Renal cortex interstitium (tissue), 11 donors: ENCODE data around the gene LRATD1. TPM values are rescaled to one million over a fixed set of nuclear protein-coding genes. Genes with fewer than 3 reads are reported as not detected.
"Not testable (repeated sequence)": the region's sequence is repeated elsewhere in the genome, so short reads cannot be mapped to it uniquely, and the experiment has no call there.

Experiments used
- DNase-seq, 11 donors: peaks; one replicate each; pipeline ENCODE4 v3.0.0-alpha.2; 2013; ENCODE audit warnings: low read depth in 9 of 11, low spot score in 4 of 11; ENCODE audit errors: extremely low read depth in 1 of 11
- polyA plus RNA-seq, 3 donors: library from polyadenylated mRNA; unstranded; fragments of 120-200 nt; gene quantifications; one replicate each; pipeline ENCODE4 v1.2.1, GENCODE V29; 2013; ENCODE audit not compliant: insufficient read length in 3 of 3

Gene LRATD1
- polyA plus RNA-seq, 3 donors = 23.4 to 28.3 (median 23.9) TPM

GRCh38 chr2:14622550-14622939, 10.0 kb upstream of the LRATD1 start:
- not testable (repeated sequence) for DNase-seq

- DNase-seq = no peak
Observed at GRCh38 chr2:14623237-14623636, 9.3 kb upstream of the LRATD1 start.

GRCh38 chr2:14626873-14627272, 5.6 kb upstream of the LRATD1 start:
- DNase-seq = no peak

GRCh38 chr2:14628901-14629300, 3.6 kb upstream of the LRATD1 start:
- DNase-seq = no peak

- DNase-seq = peak in 1 of 11 donors; percentile 8
Observed at GRCh38 chr2:14631406-14632040, 994 bp upstream of the LRATD1 start.

GRCh38 chr2:14633061-14633460, 544 bp downstream of the LRATD1 start:
- peak in 2 of 11 donors; percentile 8 to 15 for DNase-seq

- peak in 1 of 11 donors; percentile 6 for DNase-seq
Observed at GRCh38 chr2:14633461-14634181, 1.1 kb downstream of the LRATD1 start.

- DNase-seq = no peak
Observed at GRCh38 chr2:14634182-14634488, 1.6 kb downstream of the LRATD1 start.

- DNase-seq = peak in 10 of 11 donors; percentile 71 to 82 (median 76)
Observed at GRCh38 chr2:14634489-14635390, 2.2 kb downstream of the LRATD1 start.

GRCh38 chr2:14635391-14635871, 2.9 kb downstream of the LRATD1 start:
- peak in 9 of 11 donors; percentile 50 to 72 (median 62) for DNase-seq

GRCh38 chr2:14638488-14638887, 6.0 kb downstream of the LRATD1 start:
- DNase-seq = no peak

GRCh38 chr2:14641116-14641515, 8.6 kb downstream of the LRATD1 start:
- DNase-seq = no peak

- DNase-seq = no peak
Observed at GRCh38 chr2:14642499-14642898, 10.0 kb downstream of the LRATD1 start.

GRCh38 chr2:14647714-14648113, 15.2 kb downstream of the LRATD1 start:
- no peak for DNase-seq

- no peak for DNase-seq
Observed at GRCh38 chr2:14650066-14650465, 17.5 kb downstream of the LRATD1 start.

- no peak for DNase-seq
Observed at GRCh38 chr2:14654835-14655282, 22.3 kb downstream of the LRATD1 start.

GRCh38 chr2:14656146-14656545, 23.6 kb downstream of the LRATD1 start:
- no peak for DNase-seq

GRCh38 chr2:14661163-14661562, 28.6 kb downstream of the LRATD1 start:
- no peak for DNase-seq

GRCh38 chr2:14673351-14673875, 40.9 kb downstream of the LRATD1 start:
- DNase-seq = no peak
